Measurements from ENCODE around the gene GAS2L2. TPM values are rescaled to one million over a fixed set of nuclear protein-coding genes. Genes with fewer than 3 reads are reported as not detected.
A peak's percentile ranks its signal among the peaks of the same experiment; 100 is the strongest.

Gene GAS2L2
- total RNA-seq, 1 experiment from 2014 or later, result 0.15 TPM

DNA sequence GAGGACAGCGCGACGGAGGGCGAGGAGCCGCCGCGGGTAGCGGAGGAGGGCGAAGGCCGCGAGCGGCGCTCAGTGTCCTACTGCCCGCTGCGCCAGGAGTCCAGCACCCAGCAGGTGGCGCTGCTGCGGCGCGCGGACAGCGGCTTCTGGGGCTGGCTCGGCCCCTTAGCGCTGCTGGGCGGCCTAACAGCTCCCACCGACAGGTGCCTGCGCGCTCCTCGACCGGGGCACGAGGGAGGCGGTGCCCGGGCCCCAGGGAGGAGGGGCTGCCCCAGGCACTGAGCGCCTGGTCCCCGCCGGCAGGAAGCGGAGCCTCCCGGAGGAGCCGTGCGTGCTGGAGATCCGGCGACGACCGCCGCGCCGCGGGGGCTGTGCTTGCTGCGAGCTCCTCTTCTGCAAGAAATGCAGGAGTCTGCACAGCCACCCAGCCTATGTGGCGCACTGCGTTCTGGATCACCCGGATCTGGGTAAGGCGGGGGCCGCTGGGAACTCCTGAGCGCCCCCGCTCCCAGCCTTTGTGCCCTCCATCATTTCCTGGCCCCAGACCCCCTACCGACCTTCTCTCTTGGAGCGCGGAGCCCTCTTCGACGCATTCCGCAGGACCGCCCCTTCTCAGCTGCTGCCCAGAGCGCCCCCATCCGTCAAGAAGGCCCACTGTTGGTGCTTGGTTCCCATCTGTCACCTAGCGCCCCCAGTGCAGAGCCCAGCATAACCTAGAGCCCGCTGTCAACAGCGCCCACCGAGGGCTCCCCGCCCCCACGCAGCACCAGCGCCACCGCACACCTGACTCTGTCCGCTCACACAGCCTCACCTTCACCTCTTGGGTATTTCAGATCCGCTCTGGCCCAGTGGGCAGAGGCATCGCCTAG, 11.3 kb upstream of the GAS2L2 start (continued):
- TF ChIP-seq ZNF317 (CRISPR knock-in tag; IDR thresholded peaks at IDR 0.05; ENCODE audit: borderline replicate concordance, low read depth) (0 out of 2 replicates have a peak, but pooled peaks have one; percentile 17), SOX15 (CRISPR knock-in tag; IDR thresholded peaks at IDR 0.05) (no peak), MLX (CRISPR knock-in tag; IDR thresholded peaks at IDR 0.05) (no peak), ZNF423 (CRISPR knock-in tag; IDR thresholded peaks at IDR 0.05) (peak; percentile 44; the same call in 1 of the 2 replicates), FOXP4 (CRISPR knock-in tag; IDR thresholded peaks at IDR 0.05) (no peak; the same call in 1 of the 2 replicates), ZBTB21 (CRISPR knock-in tag; IDR thresholded peaks at IDR 0.05; ENCODE audit: borderline replicate concordance) (no peak), SMAD3 (CRISPR knock-in tag; IDR thresholded peaks at IDR 0.05; ENCODE audit: borderline replicate concordance) (peak; percentile 72; the same call in 1 of the 2 replicates), ZNF263 (CRISPR knock-in tag; IDR thresholded peaks at IDR 0.05; ENCODE audit: low read depth) (peak; percentile 92), USF1 (CRISPR knock-in tag; IDR thresholded peaks at IDR 0.05) (peak; percentile 58), TEAD1 (CRISPR knock-in tag; IDR thresholded peaks at IDR 0.05) (no peak; the same call in 1 of the 2 replicates), ZNF396 (CRISPR knock-in tag; IDR thresholded peaks at IDR 0.05; ENCODE audit: borderline replicate concordance) (no peak), E2F5 (CRISPR knock-in tag; IDR thresholded peaks at IDR 0.05) (peak; percentile 78), ZNF219 (CRISPR knock-in tag; IDR thresholded peaks at IDR 0.05; ENCODE audit: borderline replicate concordance) (no peak), ATF1 (CRISPR knock-in tag; IDR thresholded peaks at IDR 0.05) (no peak), GABPB1 (CRISPR knock-in tag; IDR thresholded peaks at IDR 0.05) (peak; percentile 51; the same call in 1 of the 2 replicates), CTCF (IDR thresholded peaks at IDR 0.05) (peak; percentile 83), NR2C2 (CRISPR knock-in tag; IDR thresholded peaks at IDR 0.05) (no peak)
- TF ChIP-seq, protein P1, sequence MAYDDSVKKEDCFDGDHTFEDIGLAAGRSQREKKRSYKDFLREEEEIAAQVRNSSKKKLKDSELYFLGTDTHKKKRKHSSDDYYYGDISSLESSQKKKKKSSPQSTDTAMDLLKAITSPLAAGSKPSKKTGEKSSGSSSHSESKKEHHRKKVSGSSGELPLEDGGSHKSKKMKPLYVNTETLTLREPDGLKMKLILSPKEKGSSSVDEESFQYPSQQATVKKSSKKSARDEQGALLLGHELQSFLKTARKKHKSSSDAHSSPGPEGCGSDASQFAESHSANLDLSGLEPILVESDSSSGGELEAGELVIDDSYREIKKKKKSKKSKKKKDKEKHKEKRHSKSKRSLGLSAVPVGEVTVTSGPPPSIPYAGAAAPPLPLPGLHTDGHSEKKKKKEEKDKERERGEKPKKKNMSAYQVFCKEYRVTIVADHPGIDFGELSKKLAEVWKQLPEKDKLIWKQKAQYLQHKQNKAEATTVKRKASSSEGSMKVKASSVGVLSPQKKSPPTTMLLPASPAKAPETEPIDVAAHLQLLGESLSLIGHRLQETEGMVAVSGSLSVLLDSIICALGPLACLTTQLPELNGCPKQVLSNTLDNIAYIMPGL (CRISPR knock-in tag; IDR thresholded peaks at IDR 0.05), result peak; percentile 100
- TF ChIP-seq, protein P2, sequence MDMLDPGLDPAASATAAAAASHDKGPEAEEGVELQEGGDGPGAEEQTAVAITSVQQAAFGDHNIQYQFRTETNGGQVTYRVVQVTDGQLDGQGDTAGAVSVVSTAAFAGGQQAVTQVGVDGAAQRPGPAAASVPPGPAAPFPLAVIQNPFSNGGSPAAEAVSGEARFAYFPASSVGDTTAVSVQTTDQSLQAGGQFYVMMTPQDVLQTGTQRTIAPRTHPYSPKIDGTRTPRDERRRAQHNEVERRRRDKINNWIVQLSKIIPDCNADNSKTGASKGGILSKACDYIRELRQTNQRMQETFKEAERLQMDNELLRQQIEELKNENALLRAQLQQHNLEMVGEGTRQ (CRISPR knock-in tag; IDR thresholded peaks at IDR 0.05), result peak; percentile 34; the same call in 1 of the 2 replicates
- TF ChIP-seq, protein P3, sequence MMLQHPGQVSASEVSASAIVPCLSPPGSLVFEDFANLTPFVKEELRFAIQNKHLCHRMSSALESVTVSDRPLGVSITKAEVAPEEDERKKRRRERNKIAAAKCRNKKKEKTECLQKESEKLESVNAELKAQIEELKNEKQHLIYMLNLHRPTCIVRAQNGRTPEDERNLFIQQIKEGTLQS (CRISPR knock-in tag; conservative IDR thresholded peaks at IDR 0.05), result no peak
- TF ChIP-seq, protein P4, sequence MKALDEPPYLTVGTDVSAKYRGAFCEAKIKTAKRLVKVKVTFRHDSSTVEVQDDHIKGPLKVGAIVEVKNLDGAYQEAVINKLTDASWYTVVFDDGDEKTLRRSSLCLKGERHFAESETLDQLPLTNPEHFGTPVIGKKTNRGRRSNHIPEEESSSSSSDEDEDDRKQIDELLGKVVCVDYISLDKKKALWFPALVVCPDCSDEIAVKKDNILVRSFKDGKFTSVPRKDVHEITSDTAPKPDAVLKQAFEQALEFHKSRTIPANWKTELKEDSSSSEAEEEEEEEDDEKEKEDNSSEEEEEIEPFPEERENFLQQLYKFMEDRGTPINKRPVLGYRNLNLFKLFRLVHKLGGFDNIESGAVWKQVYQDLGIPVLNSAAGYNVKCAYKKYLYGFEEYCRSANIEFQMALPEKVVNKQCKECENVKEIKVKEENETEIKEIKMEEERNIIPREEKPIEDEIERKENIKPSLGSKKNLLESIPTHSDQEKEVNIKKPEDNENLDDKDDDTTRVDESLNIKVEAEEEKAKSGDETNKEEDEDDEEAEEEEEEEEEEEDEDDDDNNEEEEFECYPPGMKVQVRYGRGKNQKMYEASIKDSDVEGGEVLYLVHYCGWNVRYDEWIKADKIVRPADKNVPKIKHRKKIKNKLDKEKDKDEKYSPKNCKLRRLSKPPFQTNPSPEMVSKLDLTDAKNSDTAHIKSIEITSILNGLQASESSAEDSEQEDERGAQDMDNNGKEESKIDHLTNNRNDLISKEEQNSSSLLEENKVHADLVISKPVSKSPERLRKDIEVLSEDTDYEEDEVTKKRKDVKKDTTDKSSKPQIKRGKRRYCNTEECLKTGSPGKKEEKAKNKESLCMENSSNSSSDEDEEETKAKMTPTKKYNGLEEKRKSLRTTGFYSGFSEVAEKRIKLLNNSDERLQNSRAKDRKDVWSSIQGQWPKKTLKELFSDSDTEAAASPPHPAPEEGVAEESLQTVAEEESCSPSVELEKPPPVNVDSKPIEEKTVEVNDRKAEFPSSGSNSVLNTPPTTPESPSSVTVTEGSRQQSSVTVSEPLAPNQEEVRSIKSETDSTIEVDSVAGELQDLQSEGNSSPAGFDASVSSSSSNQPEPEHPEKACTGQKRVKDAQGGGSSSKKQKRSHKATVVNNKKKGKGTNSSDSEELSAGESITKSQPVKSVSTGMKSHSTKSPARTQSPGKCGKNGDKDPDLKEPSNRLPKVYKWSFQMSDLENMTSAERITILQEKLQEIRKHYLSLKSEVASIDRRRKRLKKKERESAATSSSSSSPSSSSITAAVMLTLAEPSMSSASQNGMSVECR (CRISPR knock-in tag; IDR thresholded peaks at IDR 0.05; ENCODE audit: borderline replicate concordance), result peak; percentile 35; the same call in 1 of the 2 replicates
